ENCODE results near the gene ZNF432. TPM values are rescaled to one million over a fixed set of nuclear protein-coding genes. Genes with fewer than 3 reads are reported as not detected.
"Not testable (repeated sequence)": the region's sequence is repeated elsewhere in the genome, so short reads cannot be mapped to it uniquely, and the experiment has no call there.

ZNF432 gene
- total and polyA plus RNA-seq, 2 of the 13 experiments (the other 11 are each of a cell fraction or from before 2014, with no cell fraction given): 4.1 to 8.7 TPM

- H4K20me1 ChIP-seq (ENCODE audit: insufficient read depth, low read length); in situ Hi-C loops (cut with HindIII; ENCODE audit: extremely low pct_ligation_motif_present, low pct_unique_long_range_greater_than_20kb); BruUV-seq (replicated peaks); CTCF ChIA-PET (ENCODE audit: low intra/inter-chr PET ratio, low total read pairs); H2AFZ ChIP-seq (ENCODE audit: low read length); H3K27me3 ChIP-seq (ENCODE audit: control insufficient read depth in 1 of 2, insufficient read depth in 2 of 2, low read length in 2 of 2); H3K9me3 ChIP-seq (ENCODE audit: low read length); ATAC-seq; TF ChIP-seq NONO (IDR thresholded peaks at IDR 0.05); EP300 (IDR thresholded peaks at IDR 0.05; ENCODE audit: low read depth in 2 of 2, low read length in 2 of 2): not testable (repeated sequence)
- 18% methylated on average over 10 of the region's 15 CpGs for WGBS (ENCODE audit: low lambda C conversion rate)
- Histone ChIP-seq H3K4me3 (replicated peaks in 1 of 3; ENCODE audit: insufficient read depth in 1 of 3, low read depth in 2 of 3, low read length in 3 of 3) (peak overlapping the region; percentile 89 to 100 (median 95)), H3K4me1 (ENCODE audit: insufficient read depth, low read length) (peaks cover 56% of the 10 kb centered on the region), H3K27ac (ENCODE audit: extremely low read length, insufficient read depth, low read length) (peak overlapping the region; percentile 97), H3K9ac (ENCODE audit: insufficient read depth, low read depth, low read length) (peak overlapping the region; percentile 97), H3K36me3 (replicated peaks in 1 of 2; ENCODE audit: control insufficient read depth in 1 of 2, insufficient read depth in 2 of 2, low read length in 2 of 2) (peaks cover 13 to 31% of the 10 kb centered on the region in 2 experiments), H3K79me2 (ENCODE audit: insufficient read depth, low read length) (peaks cover 51% of the 10 kb centered on the region), H3K4me2 (ENCODE audit: low read depth, low read length) (peak overlapping the region; percentile 84)
- FAIRE-seq (peak; percentile 60), DNase-seq (ENCODE audit: low spot score) (peak; percentile 71)
- intact Hi-C loops (cut with micrococcal nuclease; ENCODE audit: unreplicated experiment): loop anchor here (2.0 kb wide), 1 partner anchor 22 kb away; the partner anchor contains the start of gene ZNF432
- POLR2A ChIA-PET: interaction anchor here (0.8 to 0.9 kb wide), 4 partner anchors 14 to 163 kb away, joined by 3 to 7 read pairs (median 5); partner anchors contain the start of genes PPP2R1A, ZNF432 and ZNF615
- TF ChIP-seq NONO (CRISPR knock-in tag; conservative IDR thresholded peaks at IDR 0.05) (peak; percentile 42; the same call in 1 of the 2 replicates), HDAC1 (CRISPR knock-in tag; IDR thresholded peaks at IDR 0.05) (peak; percentile 42), ZNF230 (CRISPR knock-in tag; IDR thresholded peaks at IDR 0.05) (peak; percentile 29; the same call in 1 of the 2 replicates), RARA (CRISPR knock-in tag; IDR thresholded peaks at IDR 0.05) (peak; percentile 44; the same call in 1 of the 2 replicates), ZSCAN5A (CRISPR knock-in tag; IDR thresholded peaks at IDR 0.05; ENCODE audit: borderline replicate concordance) (0 out of 2 replicates have a peak, but pooled peaks have one; percentile 75), EP300 (CRISPR knock-in tag; IDR thresholded peaks at IDR 0.05; ENCODE audit: borderline replicate concordance) (peak; percentile 76), ZMYM4 (CRISPR knock-in tag; IDR thresholded peaks at IDR 0.05) (peak; percentile 60), ZNF614 (CRISPR knock-in tag; IDR thresholded peaks at IDR 0.05; ENCODE audit: borderline replicate concordance) (peak; percentile 40; the same call in 1 of the 2 replicates), NR2F6 (IDR thresholded peaks at IDR 0.05) (0 out of 2 replicates have a peak, but pooled peaks have one; percentile 31), NR2F6 (CRISPR knock-in tag; IDR thresholded peaks at IDR 0.05) (peak; percentile 25; the same call in 1 of the 2 replicates), SATB2 (CRISPR knock-in tag; IDR thresholded peaks at IDR 0.05) (0 out of 2 replicates have a peak, but pooled peaks have one; percentile 17), DMAP1 (CRISPR knock-in tag; IDR thresholded peaks at IDR 0.05) (peak; percentile 38), ZNF441 (CRISPR knock-in tag; IDR thresholded peaks at IDR 0.05; ENCODE audit: borderline replicate concordance) (0 out of 2 replicates have a peak, but pooled peaks have one; percentile 28), PRDM15 (CRISPR knock-in tag; IDR thresholded peaks at IDR 0.05) (0 out of 2 replicates have a peak, but pooled peaks have one; percentile 30), RBFOX2 (IDR thresholded peaks at IDR 0.05; ENCODE audit: low read depth, low read length) (peak; percentile 59), MAX (IDR thresholded peaks at IDR 0.05) (peak; percentile 68), MIXL1 (CRISPR knock-in tag; IDR thresholded peaks at IDR 0.05) (peak; percentile 59; the same call in 1 of the 2 replicates)
Measured at GRCh38 chr19:52026255-52026990, 22.2 kb downstream of the ZNF432 start.
